ENCODE measurements around the gene CNOT11.

DNA sequence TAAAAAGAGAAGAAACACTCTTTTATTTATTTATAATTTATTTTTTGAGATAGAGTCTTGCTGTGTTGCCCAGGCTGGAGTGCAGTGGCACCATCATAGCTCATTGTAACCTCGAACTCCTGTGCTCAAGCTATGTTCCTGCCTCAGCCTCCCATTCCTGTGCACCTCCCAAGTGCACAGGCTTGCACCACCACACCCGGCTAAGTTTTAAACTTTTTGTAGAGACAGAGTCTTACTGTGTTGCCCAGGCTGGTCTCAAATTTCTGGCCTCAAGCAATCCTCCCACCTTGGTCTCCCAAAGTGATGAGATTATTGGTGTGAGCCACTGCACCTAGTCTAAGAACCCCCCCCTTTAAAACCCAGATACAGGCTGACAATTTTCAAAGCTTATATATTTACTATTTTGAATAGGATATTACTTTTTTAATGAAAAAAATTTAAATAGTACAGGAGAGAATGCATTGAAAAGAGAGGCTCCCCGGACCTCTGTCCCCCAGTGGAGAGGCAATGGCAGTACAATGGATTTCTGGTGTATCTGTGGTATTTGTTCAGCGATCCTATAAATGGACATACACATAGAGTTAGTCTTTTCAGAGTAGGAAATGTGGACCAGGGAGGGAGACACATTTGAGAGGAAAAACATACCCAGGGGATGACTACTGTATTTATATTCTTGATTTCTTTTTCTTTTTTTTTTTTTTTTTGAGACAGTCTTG lies 48.1 kb upstream of the CNOT11 start:
- TF ChIP-seq, protein P1, sequence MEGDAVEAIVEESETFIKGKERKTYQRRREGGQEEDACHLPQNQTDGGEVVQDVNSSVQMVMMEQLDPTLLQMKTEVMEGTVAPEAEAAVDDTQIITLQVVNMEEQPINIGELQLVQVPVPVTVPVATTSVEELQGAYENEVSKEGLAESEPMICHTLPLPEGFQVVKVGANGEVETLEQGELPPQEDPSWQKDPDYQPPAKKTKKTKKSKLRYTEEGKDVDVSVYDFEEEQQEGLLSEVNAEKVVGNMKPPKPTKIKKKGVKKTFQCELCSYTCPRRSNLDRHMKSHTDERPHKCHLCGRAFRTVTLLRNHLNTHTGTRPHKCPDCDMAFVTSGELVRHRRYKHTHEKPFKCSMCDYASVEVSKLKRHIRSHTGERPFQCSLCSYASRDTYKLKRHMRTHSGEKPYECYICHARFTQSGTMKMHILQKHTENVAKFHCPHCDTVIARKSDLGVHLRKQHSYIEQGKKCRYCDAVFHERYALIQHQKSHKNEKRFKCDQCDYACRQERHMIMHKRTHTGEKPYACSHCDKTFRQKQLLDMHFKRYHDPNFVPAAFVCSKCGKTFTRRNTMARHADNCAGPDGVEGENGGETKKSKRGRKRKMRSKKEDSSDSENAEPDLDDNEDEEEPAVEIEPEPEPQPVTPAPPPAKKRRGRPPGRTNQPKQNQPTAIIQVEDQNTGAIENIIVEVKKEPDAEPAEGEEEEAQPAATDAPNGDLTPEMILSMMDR (IDR thresholded peaks at IDR 0.05; ENCODE audit: low read depth, low read length): no peak
- TF ChIP-seq EZH2phosphoT487 (IDR thresholded peaks at IDR 0.05; ENCODE audit: low read depth): no peak
